SJCRH30 (cell line): Measurements from ENCODE around the gene SCAF4. TPM values are rescaled to one million over a fixed set of nuclear protein-coding genes. Genes with fewer than 3 reads are reported as not detected.
"Not testable (repeated sequence)": the region's sequence is repeated elsewhere in the genome, so short reads cannot be mapped to it uniquely, and the experiment has no call there.

Source experiments
- DNase-seq, 2 experiments: peaks; one replicate each; pipeline ENCODE4 v3.0.0-alpha.2; 2015 to 2020
- H3K27ac ChIP-seq: fragments of 250-450 bp; sonication (Bioruptor Pico); 2 replicates; pipeline ENCODE4 v1.5.1; 2020; ENCODE audit warnings: mild to moderate bottlenecking, moderate library complexity
- H3K27me3 ChIP-seq: fragments of 250-450 bp; sonication (Bioruptor Pico); 2 replicates; pipeline ENCODE4 v1.5.1; 2020; ENCODE audit warnings: mild to moderate bottlenecking, moderate library complexity
- H3K36me3 ChIP-seq: fragments of 250-450 bp; sonication (Bioruptor Pico); 2 replicates; pipeline ENCODE4 v1.5.1; 2020; ENCODE audit warnings: mild to moderate bottlenecking, moderate library complexity
- H3K4me1 ChIP-seq: fragments of 250-450 bp; sonication (Bioruptor Pico); 2 replicates; pipeline ENCODE4 v1.5.1; 2020; ENCODE audit warnings: mild to moderate bottlenecking, moderate library complexity
- H3K4me3 ChIP-seq: fragments of 250-450 bp; sonication (Bioruptor Pico); 2 replicates; pipeline ENCODE4 v1.5.1; 2020; ENCODE audit warnings: mild to moderate bottlenecking, moderate library complexity
- H3K9me3 ChIP-seq: fragments of 250-450 bp; sonication (Bioruptor Pico); replicated peaks from 2 replicates; pipeline ENCODE4 v1.5.1; 2020; ENCODE audit warnings: mild to moderate bottlenecking, moderate library complexity
- total RNA-seq: library from RNA; depleted of rRNA; stranded (reverse); fragments of >200 nt; shearing (Covaris generic); gene quantifications from 2 replicates; pipeline ENCODE4 v1.2.3, GENCODE V29; 2014

The SCAF4 gene
- total RNA-seq, 1 experiment from 2014 or later: 32.7 TPM

DNA sequence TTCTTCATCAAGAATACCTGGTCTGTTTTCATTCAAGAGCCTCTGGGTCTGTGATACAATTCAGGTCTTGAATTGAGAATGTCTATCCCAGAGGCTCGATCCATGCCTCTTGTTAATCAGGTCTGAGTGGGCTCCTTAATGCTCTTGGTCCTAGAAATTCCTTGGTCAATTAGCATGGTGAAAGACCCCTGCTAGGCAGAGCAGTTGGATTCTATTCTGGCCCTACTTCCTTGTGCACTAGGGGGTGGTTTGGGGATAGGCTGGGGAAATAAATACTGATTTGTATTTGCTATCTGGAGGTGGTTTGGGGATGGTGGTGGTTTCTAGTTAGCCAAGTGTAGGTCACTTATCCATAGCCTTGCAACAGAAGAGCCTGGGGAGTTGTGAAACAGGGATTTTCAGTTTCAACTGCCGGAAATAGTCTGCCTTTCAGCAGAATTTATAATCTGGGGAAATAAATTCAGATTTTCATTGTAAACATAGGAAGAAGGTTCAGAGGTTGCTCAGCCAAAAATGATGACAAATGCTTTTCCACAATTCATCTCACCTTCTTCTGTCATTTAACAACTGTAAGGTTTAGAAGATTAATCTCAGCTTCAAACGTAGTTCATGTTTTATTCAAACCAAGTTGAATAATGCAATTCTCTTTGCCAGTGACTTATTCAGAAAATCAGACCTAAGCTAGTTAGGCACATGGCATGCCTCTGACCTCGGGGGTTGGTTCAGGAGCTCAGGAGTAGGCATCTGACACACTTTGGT is 22.2 kb upstream of the SCAF4 start:
- no peaks in the 10 kb centered on the region for H3K27me3 ChIP-seq
- DNase-seq: no peak
- H3K4me3 ChIP-seq: no peak overlapping the region
- no peaks in the 10 kb centered on the region for H3K9me3 ChIP-seq
- H3K27ac ChIP-seq: no peak overlapping the region
- no peaks in the 10 kb centered on the region for H3K4me1 ChIP-seq
- no peaks in the 10 kb centered on the region for H3K36me3 ChIP-seq

DNA sequence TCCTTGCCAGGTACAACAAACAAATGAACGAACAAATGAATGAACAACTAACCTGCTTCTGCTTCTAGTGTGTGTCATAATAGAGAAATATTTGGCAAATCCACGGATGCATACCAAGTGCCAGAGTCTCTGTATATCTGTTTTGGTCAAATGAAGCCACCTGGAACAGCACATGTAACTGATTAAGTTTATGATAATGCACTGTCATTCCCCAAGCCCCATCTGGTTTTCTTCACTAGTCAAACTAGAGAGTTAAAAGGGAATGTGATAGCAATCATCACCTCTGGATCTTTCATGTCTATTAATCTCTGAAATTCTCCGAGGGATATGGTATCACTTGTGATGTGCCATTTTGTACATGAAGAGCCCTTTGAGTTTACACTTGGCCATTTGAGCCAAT is 21.0 kb upstream of the SCAF4 start:
- H3K9me3 ChIP-seq: no peaks in the 10 kb centered on the region
- H3K4me3 ChIP-seq: no peak overlapping the region
- no peaks in the 10 kb centered on the region for H3K27me3 ChIP-seq
- H3K4me1 ChIP-seq: no peaks in the 10 kb centered on the region
- no peak overlapping the region for H3K27ac ChIP-seq
- no peak for DNase-seq
- no peaks in the 10 kb centered on the region for H3K36me3 ChIP-seq

DNA sequence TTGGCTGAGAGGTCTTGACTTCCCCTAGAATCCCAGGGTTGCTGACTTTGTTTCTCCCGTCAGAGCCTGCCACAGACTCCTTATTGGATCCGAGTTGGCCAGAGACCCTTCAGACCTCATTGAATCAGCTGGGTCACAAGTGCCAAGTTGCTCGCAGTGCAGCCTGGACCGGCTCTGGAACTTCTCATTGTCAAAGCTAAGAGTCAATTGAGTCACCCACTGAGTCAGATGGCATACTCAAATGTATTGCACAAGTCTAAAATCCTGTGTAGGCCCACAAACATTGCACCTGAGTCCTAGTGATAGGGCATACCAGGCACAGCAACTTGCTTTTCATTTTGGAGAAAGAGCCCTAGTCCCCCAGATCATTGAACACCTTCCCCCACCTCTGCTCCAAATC is 20.4 kb upstream of the SCAF4 start:
- H3K27me3 ChIP-seq: no peaks in the 10 kb centered on the region
- H3K27ac ChIP-seq: no peak overlapping the region
- H3K36me3 ChIP-seq: no peaks in the 10 kb centered on the region
- no peak overlapping the region for H3K4me3 ChIP-seq
- no peaks in the 10 kb centered on the region for H3K4me1 ChIP-seq
- no peaks in the 10 kb centered on the region for H3K9me3 ChIP-seq
- no peak for DNase-seq

- no peak overlapping the region for H3K4me3 ChIP-seq
- H3K9me3 ChIP-seq: no peaks in the 10 kb centered on the region
- H3K36me3 ChIP-seq: no peaks in the 10 kb centered on the region
- no peak overlapping the region for H3K27ac ChIP-seq
- H3K4me1 ChIP-seq: no peaks in the 10 kb centered on the region
- no peak for DNase-seq
- no peaks in the 10 kb centered on the region for H3K27me3 ChIP-seq
These were observed 18.9 kb upstream of the SCAF4 start for GRCh38 chr21:31750843-31751242.

DNA sequence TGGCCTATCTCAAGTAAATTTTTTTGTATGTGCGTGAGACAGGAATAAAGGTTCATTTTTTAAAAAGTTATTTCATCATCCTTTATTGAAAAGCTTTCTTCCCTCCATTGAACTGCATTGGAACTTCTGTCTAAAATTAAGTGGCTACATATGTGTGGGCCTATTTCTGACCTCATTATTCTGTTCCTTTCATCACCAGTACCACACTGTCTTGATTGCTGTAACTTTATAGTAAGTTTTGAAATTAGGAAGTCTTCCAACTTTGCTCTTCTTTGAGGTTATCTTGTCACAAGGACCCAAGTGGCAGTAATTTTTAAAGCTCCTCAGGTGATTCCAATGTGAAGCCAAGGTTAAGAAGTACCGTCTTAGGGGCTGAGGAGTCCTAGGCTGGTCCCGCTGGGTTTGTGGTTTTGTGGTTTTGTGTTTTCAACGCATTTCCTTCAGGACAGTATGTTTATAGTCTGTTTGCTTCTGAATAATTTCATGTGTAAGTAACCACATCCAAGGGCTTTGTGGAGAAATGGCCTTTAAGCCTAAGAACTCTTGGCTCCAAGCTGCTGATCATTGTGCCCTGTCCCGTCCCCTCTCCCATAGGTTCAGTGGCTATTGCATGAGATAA is 12.4 kb upstream of the SCAF4 start:
- Histone ChIP-seq H3K9me3 (no peaks in the 10 kb centered on the region), H3K27ac (no peak overlapping the region), H3K27me3 (no peaks in the 10 kb centered on the region), H3K36me3 (no peaks in the 10 kb centered on the region), H3K4me3 (no peak overlapping the region), H3K4me1 (no peaks in the 10 kb centered on the region)
- DNase-seq: no peak

- no peak overlapping the region for H3K4me3 ChIP-seq
- no peaks in the 10 kb centered on the region for H3K36me3 ChIP-seq
- no peaks in the 10 kb centered on the region for H3K9me3 ChIP-seq
- no peak for DNase-seq
- no peaks in the 10 kb centered on the region for H3K27me3 ChIP-seq
- no peak overlapping the region for H3K27ac ChIP-seq
- H3K4me1 ChIP-seq: no peaks in the 10 kb centered on the region
These were observed 11.8 kb upstream of the SCAF4 start for GRCh38 chr21:31743712-31744111.

DNA sequence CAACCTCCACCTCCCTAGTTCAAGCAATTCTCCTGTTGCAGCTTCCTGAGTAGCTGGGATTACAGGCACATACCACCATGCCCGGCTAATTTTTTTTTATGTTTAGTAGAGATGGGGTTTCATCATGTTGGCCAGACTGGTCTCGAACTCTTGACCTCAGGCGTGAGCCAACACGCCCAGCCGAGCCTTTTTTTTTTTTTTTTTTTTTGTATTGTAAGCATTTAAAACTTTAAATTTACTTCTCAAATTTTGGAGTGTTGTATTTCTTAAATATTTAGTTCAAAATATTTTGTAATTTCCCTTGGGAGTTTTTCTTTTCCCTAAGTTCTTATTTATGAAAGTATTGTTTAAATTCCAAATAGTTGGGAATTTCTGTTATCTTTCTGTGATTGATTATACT is 9.2 kb upstream of the SCAF4 start:
- Histone ChIP-seq H3K4me3 (no peak overlapping the region), H3K9me3 (no peaks in the 10 kb centered on the region), H3K4me1 (no peaks in the 10 kb centered on the region), H3K27ac (no peak overlapping the region), H3K36me3 (no peaks in the 10 kb centered on the region), H3K27me3 (no peaks in the 10 kb centered on the region)
- no peak for DNase-seq

GRCh38 chr21:31737586-31738397 is 5.9 kb upstream of the SCAF4 start:
- H3K9me3 ChIP-seq, H3K4me1 ChIP-seq, H3K27ac ChIP-seq, H3K36me3 ChIP-seq, H3K4me3 ChIP-seq, H3K27me3 ChIP-seq, DNase-seq: not testable (repeated sequence)

DNA sequence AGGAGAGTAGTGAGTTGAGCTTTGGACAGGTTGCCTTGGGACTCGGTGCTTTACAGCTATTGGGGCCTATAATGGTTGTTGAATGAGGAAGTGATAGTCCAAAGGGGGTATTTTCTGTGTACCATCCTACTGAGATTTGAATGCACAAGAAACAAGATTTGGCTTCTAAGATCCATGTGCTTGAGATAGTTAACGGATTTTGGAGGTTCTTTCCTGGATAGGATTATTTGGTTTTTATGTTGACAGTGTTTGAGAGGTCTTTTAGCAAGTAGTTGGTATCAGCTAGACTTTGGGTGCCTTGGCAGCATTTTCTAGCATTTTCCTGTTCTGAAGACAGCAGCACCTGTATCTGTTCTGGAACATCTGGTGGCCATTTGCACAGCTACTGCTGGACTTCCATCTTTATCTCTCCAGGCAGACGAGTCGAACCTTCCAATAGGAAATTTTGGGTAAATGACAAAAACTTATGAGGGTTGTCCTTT is 3.6 kb upstream of the SCAF4 start:
- Histone ChIP-seq H3K4me1 (peaks cover 8% of the 10 kb centered on the region; the same call in 1 of the 2 replicates), H3K4me3 (no peak overlapping the region), H3K9me3 (no peaks in the 10 kb centered on the region), H3K27me3 (no peaks in the 10 kb centered on the region), H3K36me3 (no peaks in the 10 kb centered on the region), H3K27ac (no peak overlapping the region)
- DNase-seq: no peak

GRCh38 chr21:31733551-31734149 is 1.7 kb upstream of the SCAF4 start:
- peak in 1 of 2 experiments; percentile 11 for DNase-seq
- Histone ChIP-seq H3K36me3 (peaks cover 4% of the 10 kb centered on the region; the same call in 1 of the 2 replicates), H3K9me3 (no peaks in the 10 kb centered on the region), H3K27me3 (no peaks in the 10 kb centered on the region), H3K4me1 (peaks cover 18% of the 10 kb centered on the region), H3K4me3 (no peak overlapping the region), H3K27ac (no peak overlapping the region)

- Histone ChIP-seq H3K4me1 (peaks cover 18% of the 10 kb centered on the region), H3K36me3 (peaks cover 4% of the 10 kb centered on the region; the same call in 1 of the 2 replicates), H3K27ac (peak overlapping the region; percentile 84), H3K4me3 (peak overlapping the region; percentile 97), H3K9me3 (no peaks in the 10 kb centered on the region), H3K27me3 (no peaks in the 10 kb centered on the region)
- peak; percentile 53 to 64 for DNase-seq
These were observed 956 bp upstream of the SCAF4 start for GRCh38 chr21:31732597-31733550.

DNA sequence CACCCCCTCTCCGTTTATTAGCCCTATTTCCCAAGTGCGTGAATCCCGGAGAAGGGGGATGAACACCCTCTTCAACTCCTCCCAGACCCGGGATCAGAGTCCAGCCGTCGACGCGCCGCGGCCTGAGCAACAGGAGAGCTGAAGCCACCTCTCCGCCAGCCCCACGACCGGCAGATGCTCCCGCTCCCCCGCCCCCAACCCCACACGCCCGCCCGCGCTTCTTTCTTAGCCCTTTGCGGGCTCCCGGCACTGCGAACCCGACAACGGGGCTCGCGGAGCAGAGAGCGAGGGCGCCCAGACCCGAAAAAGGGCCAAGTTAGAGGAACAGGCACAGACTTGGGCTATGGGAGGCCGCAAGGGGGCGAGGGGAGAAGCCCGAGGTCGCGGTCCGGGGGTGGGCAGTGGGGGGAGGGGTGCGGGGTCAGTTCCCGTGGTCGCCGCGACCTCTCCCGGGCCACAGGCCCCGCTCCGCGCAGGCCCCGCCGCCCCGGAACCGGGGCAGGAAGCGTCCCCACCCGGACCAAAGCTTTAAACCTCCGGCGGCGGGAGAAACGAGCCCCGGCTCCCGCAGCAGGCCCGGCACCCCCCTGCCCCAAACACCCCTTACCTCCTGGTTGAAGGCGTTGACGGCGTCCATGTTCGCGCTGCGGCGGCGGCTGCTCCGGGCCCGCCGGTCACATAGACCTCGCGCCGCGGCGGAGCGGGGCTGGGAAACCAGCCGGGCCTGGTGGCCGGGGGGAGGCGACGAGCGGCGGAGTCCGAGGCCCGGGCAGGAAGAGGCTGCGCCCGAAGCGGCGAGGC is 662 bp downstream of the SCAF4 start:
- Histone ChIP-seq H3K27me3 (no peaks in the 10 kb centered on the region), H3K4me1 (peaks cover 18% of the 10 kb centered on the region), H3K4me3 (peak overlapping the region; percentile 97), H3K36me3 (peaks cover 10% of the 10 kb centered on the region), H3K9me3 (no peaks in the 10 kb centered on the region), H3K27ac (peak overlapping the region; percentile 79)
- peak; percentile 50 to 51 for DNase-seq

GRCh38 chr21:31730712-31731055 is 1.2 kb downstream of the SCAF4 start:
- H3K4me3 ChIP-seq: peak overlapping the region; percentile 97
- H3K36me3 ChIP-seq: peaks cover 10% of the 10 kb centered on the region
- H3K27me3 ChIP-seq: no peaks in the 10 kb centered on the region
- H3K4me1 ChIP-seq: peaks cover 18% of the 10 kb centered on the region
- DNase-seq: peak; percentile 14 to 47
- peak overlapping the region; percentile 79 for H3K27ac ChIP-seq
- no peaks in the 10 kb centered on the region for H3K9me3 ChIP-seq
